GM12874 (cell line): ENCODE measurements around the gene UCN2.

Experiments
- TF ChIP-seq, protein P1 (sequence below): IDR thresholded peaks from 2 replicates; pipeline ENCODE4 v1.5.1; 2011; ENCODE audit warnings: low read depth, mild to moderate bottlenecking, control low read depth, low read length, moderate library complexity; ENCODE audit not compliant: insufficient read depth

Gene UCN2

DNA sequence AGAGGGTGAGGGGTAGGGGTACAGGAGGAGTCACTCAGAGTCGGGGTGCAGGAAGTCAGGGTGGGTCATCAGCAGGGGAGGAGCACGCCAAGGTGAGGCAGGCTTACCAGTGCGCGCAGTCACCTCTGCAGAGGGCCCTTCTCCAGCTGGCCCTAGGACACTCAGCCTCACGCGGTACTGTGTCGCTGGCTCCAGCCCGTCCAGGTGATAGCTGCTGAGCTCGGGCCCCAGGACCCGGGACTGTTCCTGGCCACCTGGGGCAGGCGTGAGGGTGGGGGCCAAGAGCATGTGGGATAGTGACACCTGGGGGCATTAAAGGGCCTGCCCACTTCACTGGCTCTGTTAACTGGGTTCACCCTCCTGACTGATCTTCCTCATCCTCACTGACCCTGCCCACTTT lies 24.1 kb upstream of the UCN2 start:
- TF ChIP-seq, protein P1, sequence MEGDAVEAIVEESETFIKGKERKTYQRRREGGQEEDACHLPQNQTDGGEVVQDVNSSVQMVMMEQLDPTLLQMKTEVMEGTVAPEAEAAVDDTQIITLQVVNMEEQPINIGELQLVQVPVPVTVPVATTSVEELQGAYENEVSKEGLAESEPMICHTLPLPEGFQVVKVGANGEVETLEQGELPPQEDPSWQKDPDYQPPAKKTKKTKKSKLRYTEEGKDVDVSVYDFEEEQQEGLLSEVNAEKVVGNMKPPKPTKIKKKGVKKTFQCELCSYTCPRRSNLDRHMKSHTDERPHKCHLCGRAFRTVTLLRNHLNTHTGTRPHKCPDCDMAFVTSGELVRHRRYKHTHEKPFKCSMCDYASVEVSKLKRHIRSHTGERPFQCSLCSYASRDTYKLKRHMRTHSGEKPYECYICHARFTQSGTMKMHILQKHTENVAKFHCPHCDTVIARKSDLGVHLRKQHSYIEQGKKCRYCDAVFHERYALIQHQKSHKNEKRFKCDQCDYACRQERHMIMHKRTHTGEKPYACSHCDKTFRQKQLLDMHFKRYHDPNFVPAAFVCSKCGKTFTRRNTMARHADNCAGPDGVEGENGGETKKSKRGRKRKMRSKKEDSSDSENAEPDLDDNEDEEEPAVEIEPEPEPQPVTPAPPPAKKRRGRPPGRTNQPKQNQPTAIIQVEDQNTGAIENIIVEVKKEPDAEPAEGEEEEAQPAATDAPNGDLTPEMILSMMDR, result no peak

DNA sequence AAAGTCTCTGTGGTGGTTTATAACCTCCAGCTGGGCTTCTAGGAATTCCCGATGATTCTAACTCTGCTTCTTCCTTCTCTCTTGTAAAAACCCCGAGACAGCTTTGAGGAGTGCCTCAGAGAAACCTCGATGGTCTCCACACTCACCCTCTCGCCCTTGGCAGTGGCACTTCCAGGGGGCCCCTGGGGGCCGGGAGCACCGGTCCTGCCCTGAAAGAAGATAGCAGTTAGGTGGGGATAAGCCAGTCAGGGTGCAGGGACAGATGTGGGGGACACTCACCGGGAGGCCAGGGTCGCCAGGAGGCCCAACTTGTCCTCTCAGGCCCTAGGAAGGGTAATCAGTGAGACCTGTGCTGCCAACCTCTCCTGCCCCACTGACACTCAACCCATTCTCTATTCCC lies 21.8 kb upstream of the UCN2 start:
- TF ChIP-seq, protein P1, result no peak

DNA sequence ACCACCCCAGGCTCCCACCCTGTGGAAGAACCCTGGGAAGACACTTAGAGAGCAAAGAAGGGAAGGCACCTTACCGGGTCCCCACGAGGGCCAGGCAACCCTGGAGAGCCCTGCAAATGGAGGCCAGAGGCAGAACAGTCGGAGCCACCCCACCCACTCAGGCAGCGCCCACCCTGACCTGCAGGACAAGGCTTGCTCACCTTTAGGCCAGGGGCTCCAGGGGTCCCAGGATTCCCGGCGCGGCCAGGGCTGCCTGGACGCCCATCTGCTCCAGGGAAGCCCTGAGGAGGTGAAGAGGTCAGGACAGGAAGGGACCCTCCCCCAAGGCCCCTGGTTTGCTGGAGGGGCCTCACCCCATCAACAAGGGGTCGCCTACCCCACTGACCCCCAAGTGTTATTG lies 21.3 kb upstream of the UCN2 start:
- TF ChIP-seq, protein P1, result no peak

DNA sequence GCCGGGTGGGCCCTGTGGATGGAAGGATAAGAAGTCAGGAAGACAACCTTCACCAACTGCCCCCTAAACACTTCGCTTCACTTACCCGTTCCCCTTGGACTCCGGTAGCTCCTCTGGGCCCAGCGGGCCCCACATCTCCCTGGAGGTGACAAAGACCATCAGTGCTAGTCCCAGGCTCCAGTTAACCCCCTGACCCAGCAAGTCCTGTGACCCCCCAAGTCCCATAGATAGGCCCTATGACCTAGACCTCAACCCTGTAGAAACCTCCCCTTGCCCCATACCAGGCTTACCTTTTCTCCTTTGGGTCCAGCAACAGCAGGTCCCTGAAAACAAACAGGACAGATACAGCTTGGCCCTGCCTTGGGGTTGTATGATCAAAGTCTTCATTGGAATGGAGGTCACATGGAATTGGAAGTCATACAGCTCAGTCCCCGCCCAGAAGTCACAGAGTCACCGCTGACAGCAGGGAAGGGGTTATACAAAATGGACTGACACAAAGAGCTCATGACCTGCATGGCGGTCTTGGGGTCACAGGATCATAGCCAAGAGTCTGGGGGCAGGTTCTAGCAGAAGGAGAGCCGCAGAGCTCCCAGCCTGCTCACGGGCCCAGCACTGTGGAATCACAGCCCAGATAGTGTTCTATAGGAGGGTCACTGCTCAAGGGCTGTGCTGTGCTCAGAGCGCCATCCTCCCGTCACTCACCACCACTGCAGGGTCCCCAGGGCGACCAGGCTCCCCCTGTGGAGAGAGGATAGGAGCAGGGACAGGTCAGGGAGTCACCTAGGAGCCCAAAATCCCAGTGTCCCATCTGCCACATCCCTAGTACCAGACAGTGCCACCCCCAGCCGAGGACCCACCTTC lies 18.3 kb upstream of the UCN2 start:
- TF ChIP-seq, protein P1, result no peak

DNA sequence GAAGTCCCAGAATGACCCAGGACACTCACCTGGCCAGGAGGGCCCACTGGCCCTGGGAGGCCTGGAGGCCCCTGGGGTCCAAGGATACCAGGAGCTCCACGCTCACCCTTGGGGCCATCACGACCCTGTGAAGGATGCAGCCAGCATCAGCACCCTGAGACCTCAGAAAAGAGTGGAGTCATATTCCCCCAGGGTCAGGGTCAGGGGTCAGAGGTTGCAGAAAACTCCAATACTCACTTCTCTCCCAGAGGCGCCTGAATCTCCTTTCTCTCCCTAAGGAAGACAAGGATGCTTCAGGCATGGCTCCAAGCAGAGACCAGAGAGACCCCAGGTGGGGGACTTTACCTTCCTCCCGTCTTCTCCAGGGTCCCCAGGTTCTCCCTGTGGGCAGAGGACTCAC lies 13.1 kb upstream of the UCN2 start:
- TF ChIP-seq, protein P1, result no peak

DNA sequence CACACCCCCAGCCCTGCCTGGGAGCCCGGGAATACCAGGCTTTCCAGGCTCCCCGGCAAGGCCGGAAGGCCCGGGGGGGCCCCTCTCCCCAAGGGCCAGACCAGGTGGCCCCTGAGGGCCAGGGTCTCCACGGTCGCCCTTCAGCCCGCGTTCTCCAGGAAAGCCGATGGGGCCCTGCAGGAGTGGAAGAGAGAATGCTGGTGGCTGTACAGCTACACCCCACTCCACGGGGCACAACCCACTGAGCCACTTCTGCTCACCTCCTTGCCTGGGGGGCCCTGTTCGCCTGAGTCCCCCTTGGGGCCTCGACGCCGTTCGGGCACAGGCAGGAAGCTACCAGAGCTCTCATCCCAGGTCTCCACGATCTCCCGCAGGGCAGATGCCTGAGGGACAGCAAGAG lies 11.8 kb upstream of the UCN2 start:
- TF ChIP-seq, protein P1, result no peak

DNA sequence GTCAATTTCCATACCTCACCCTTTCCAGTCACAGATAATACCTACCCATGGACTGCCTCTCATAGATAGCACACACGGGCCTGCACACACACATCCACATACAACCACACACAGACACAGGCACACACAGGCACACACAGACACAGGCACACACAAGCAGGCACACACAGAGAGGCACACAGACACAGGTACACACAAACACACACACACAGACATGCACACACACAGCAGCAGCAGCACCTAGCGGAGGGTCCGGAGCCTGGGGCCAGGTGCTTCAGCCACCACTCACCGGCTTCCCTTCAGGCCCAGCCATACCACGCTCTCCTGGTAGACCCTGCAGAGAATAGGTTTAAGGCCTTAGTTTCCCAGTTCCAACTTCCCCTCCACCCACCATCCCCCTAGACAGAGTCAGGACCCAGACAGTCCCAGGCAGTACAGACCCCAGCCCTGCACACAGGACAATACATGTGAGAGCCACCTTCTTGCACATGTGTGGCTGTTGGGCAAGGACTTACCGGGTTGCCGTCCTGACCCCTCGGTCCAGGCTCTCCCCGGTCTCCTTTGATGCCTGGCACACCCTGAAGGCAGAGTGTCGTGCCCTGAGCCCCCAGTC lies 10.5 kb upstream of the UCN2 start:
- TF ChIP-seq, protein P1, result no peak
